BLaER1 (cell line): ENCODE data around the gene TRIM46.
"Not testable (repeated sequence)": the region's sequence is repeated elsewhere in the genome, so short reads cannot be mapped to it uniquely, and the experiment has no call there.

Experiments
- H3K27ac ChIP-seq: shearing (Covaris generic); formaldehyde crosslinking; 2 replicates; pipeline ENCODE4 v1.8.1; 2022
- H3K27me3 ChIP-seq: shearing (Covaris generic); formaldehyde crosslinking; 2 replicates; pipeline ENCODE4 v1.8.1; 2022
- H3K36me3 ChIP-seq: shearing (Covaris generic); formaldehyde crosslinking; 2 replicates; pipeline ENCODE4 v1.8.1; 2022
- H3K4me1 ChIP-seq: shearing (Covaris generic); formaldehyde crosslinking; 2 replicates; pipeline ENCODE4 v1.8.1; 2022
- H3K4me2 ChIP-seq: shearing (Covaris generic); formaldehyde crosslinking; 2 replicates; pipeline ENCODE4 v1.8.1; 2022
- H3K4me3 ChIP-seq: shearing (Covaris generic); formaldehyde crosslinking; 2 replicates; pipeline ENCODE4 v1.8.1; 2022
- H3K9ac ChIP-seq: shearing (Covaris generic); formaldehyde crosslinking; 2 replicates; pipeline ENCODE4 v1.8.1; 2022
- H3K9me3 ChIP-seq: shearing (Covaris generic); formaldehyde crosslinking; 2 replicates; pipeline ENCODE4 v1.8.1; 2022
- H4K20me1 ChIP-seq: shearing (Covaris generic); formaldehyde crosslinking; 2 replicates; pipeline ENCODE4 v1.8.1; 2022
- Cebpa-rat ChIP-seq: shearing (Covaris generic); IDR thresholded peaks from 2 replicates; pipeline ENCODE4 v1.8.1; 2022

Gene TRIM46

GRCh38 chr1:155202731-155203515 lies 29.3 kb downstream of the TRIM46 start:
- no peak for TF ChIP-seq Cebpa-rat
- H3K9ac ChIP-seq, result no peak overlapping the region
- H3K4me3 ChIP-seq, result no peak overlapping the region
- peaks cover 22% of the 10 kb centered on the region for H3K4me1 ChIP-seq
- H3K4me2 ChIP-seq, result no peak overlapping the region
- no peaks in the 10 kb centered on the region for H4K20me1 ChIP-seq
- no peak overlapping the region for H3K27ac ChIP-seq
- peaks cover 51% of the 10 kb centered on the region for H3K36me3 ChIP-seq
- H3K9me3 ChIP-seq, result no peaks in the 10 kb centered on the region
- H3K27me3 ChIP-seq, result no peaks in the 10 kb centered on the region

GRCh38 chr1:155205035-155205434 lies 31.4 kb downstream of the TRIM46 start:
- H3K4me2 ChIP-seq, result no peak overlapping the region
- H3K9me3 ChIP-seq, result no peaks in the 10 kb centered on the region
- peaks cover 35% of the 10 kb centered on the region for H3K4me1 ChIP-seq
- H3K9ac ChIP-seq, result no peak overlapping the region
- no peak overlapping the region for H3K4me3 ChIP-seq
- H3K27me3 ChIP-seq, result no peaks in the 10 kb centered on the region
- H3K27ac ChIP-seq, result no peak overlapping the region
- no peaks in the 10 kb centered on the region for H4K20me1 ChIP-seq
- peaks cover 32% of the 10 kb centered on the region; the same call in 1 of the 2 replicates for H3K36me3 ChIP-seq
- TF ChIP-seq Cebpa-rat, result no peak

- no peaks in the 10 kb centered on the region for H3K27me3 ChIP-seq
- H3K9me3 ChIP-seq, result no peaks in the 10 kb centered on the region
- H3K4me3 ChIP-seq, result no peak overlapping the region
- H4K20me1 ChIP-seq, result no peaks in the 10 kb centered on the region
- H3K36me3 ChIP-seq, result peaks cover 33% of the 10 kb centered on the region; the same call in 1 of the 2 replicates
- peaks cover 42% of the 10 kb centered on the region for H3K4me1 ChIP-seq
- peak overlapping the region; percentile 95; the same call in 1 of the 2 replicates for H3K27ac ChIP-seq
- no peak for TF ChIP-seq Cebpa-rat
- H3K9ac ChIP-seq, result no peak overlapping the region
- peak overlapping the region; percentile 99 for H3K4me2 ChIP-seq
These were observed 32.4 kb downstream of the TRIM46 start for GRCh38 chr1:155205969-155206593.

- H3K4me3 ChIP-seq, result peak overlapping the region; percentile 94
- peaks cover 33% of the 10 kb centered on the region for H3K36me3 ChIP-seq
- peak overlapping the region; percentile 95 for H3K27ac ChIP-seq
- no peaks in the 10 kb centered on the region for H3K9me3 ChIP-seq
- peak overlapping the region; percentile 99 for H3K4me2 ChIP-seq
- TF ChIP-seq Cebpa-rat, result no peak
- H3K9ac ChIP-seq, result peak overlapping the region; percentile 86
- no peaks in the 10 kb centered on the region for H3K27me3 ChIP-seq
- H3K4me1 ChIP-seq, result peaks cover 42% of the 10 kb centered on the region
- H4K20me1 ChIP-seq, result no peaks in the 10 kb centered on the region
These were observed 33.5 kb downstream of the TRIM46 start for GRCh38 chr1:155206891-155207805.

GRCh38 chr1:155207806-155208540 lies 34.3 kb downstream of the TRIM46 start, which contains the start of gene THBS3:
THBS3 (minus strand) TSS chr1:155207897; CDS start chr1:155207876, 21 bp downstream.
- peak within 1 kb of the TSS; percentile 95 for H3K27ac ChIP-seq
- H3K36me3 ChIP-seq, result peaks cover 27% of the 10 kb centered on the region
- no peaks in the 10 kb centered on the region for H3K9me3 ChIP-seq
- H4K20me1 ChIP-seq, result no peaks in the 10 kb centered on the region
- peak within 1 kb of the TSS; percentile 94 for H3K4me3 ChIP-seq
- peak within 1 kb of the TSS; percentile 86 for H3K9ac ChIP-seq
- peaks cover 42% of the 10 kb centered on the region for H3K4me1 ChIP-seq
- no peaks in the 10 kb centered on the region for H3K27me3 ChIP-seq
- peak within 1 kb of the TSS; percentile 99 for H3K4me2 ChIP-seq
- TF ChIP-seq Cebpa-rat, result no peak

DNA sequence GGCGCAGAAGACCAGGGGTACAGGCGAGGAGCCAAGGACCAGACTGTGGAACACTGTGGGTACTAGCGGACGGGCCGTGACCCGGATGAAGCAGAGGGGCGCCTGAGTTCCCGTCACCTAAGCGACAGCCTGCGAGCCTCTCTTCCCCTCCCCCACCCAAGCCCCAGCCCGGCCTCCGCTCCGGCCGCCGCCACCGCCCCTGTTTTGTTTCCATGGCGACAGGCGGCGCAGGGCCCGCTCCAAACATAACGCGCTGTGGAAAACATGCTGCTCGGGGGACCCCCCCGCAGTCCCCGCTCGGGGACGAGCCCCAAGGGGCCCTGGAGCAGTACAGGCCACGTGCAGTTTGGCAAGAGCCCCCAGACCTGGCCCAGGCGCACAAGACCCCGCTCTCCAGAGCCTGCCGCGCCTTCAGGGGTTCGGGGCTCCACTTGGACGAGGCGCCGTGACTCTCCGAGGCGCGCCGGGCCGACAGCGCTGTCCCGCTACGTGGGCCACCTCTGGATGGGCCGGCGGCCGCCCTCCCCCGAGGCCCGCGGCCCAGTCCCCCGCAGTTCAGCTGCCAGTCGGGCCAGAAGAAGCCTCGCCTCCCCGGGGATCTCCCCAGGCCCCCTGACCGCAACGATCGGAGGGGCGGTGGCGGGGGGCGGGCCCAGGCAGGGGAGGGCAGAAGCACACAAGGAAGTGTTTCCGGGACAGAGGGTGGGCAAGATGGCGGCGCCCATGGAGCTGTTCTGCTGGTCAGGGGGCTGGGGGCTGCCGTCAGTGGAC lies 35.1 kb downstream of the TRIM46 start, which contains the start of gene MTX1:
MTX1 (plus strand) TSS at position 155 of the 771 bp plus-strand sequence; CDS start at position 265, 110 bp downstream.
- H3K4me2 ChIP-seq, result peak within 1 kb of the TSS; percentile 99
- peaks cover 23% of the 10 kb centered on the region for H3K36me3 ChIP-seq
- H3K27ac ChIP-seq, result peak within 1 kb of the TSS; percentile 95
- H3K4me1 ChIP-seq, result peaks cover 42% of the 10 kb centered on the region
- no peaks in the 10 kb centered on the region for H3K9me3 ChIP-seq
- no peaks in the 10 kb centered on the region for H4K20me1 ChIP-seq
- peak within 1 kb of the TSS; percentile 86 for H3K9ac ChIP-seq
- peak within 1 kb of the TSS; percentile 94 for H3K4me3 ChIP-seq
- TF ChIP-seq Cebpa-rat, result no peak
- H3K27me3 ChIP-seq, result no peaks in the 10 kb centered on the region

DNA sequence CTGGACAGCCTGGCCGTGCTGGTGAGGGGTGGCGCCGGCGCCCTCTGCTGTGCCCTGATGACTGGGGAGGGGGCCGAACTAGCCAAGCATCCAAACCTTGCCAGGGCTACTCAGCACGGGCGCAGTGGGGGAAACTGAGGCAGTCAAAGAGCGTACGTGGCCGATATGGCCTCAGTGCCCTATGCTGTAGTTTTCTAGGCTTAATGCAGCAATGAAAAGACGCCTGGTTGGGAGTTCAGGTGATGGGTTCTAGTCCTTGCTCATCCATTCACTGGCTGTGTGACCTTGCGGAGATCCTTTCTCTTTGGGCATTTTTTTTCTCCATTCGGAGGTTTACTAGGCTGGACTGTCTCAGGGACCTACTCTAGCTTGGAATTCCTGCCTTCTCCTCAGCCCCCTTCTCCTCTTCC lies 35.7 kb downstream of the TRIM46 start:
- Histone ChIP-seq H3K4me2 (peak overlapping the region; percentile 99), H3K4me3 (peak overlapping the region; percentile 94), H3K9me3 (no peaks in the 10 kb centered on the region), H4K20me1 (no peaks in the 10 kb centered on the region), H3K36me3 (peaks cover 23% of the 10 kb centered on the region), H3K27ac (peak overlapping the region; percentile 95), H3K27me3 (no peaks in the 10 kb centered on the region), H3K4me1 (peaks cover 42% of the 10 kb centered on the region), H3K9ac (peak overlapping the region; percentile 86)
- TF ChIP-seq Cebpa-rat, result no peak

DNA sequence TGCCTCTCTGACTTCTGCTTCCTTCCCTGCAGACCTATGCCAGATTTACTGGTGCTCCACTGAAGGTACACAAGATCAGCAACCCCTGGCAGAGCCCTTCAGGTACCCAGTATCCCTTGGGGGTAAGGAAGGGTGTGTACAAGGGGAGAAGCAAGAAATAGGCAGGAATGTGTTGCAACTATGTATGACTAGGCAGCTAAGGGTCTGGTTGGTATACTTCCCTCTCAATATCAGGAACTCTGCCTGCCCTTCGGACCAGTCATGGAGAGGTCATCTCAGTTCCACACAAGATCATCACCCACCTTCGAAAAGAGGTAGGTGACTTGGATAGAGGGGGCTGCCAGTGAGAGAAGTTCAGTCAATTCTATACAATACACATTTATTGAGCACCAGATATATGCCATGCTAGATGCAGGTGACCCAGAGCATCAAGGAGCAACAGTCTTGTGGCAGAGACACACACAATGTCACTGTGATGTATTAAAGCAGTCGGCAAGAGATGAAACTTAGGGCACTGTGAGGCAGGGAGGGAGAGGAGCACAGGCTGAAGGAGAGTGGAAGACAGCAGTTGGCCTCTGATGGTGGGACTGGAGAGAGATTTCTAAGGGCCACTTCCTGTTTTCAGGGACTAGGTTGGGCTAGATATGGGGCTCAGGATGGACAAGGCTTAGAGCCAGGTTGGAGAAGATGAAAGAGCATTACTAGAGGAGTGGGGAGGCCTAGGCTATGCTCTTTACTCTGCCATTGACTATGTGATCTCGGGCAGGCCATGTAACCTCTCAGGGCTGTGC lies 36.9 kb downstream of the TRIM46 start:
- no peaks in the 10 kb centered on the region for H3K9me3 ChIP-seq
- H3K27ac ChIP-seq, result no peak overlapping the region
- peak overlapping the region; percentile 99 for H3K4me2 ChIP-seq
- no peak for TF ChIP-seq Cebpa-rat
- H3K36me3 ChIP-seq, result peaks cover 32% of the 10 kb centered on the region
- no peaks in the 10 kb centered on the region for H3K27me3 ChIP-seq
- no peak overlapping the region for H3K9ac ChIP-seq
- no peaks in the 10 kb centered on the region for H4K20me1 ChIP-seq
- H3K4me3 ChIP-seq, result no peak overlapping the region
- H3K4me1 ChIP-seq, result peaks cover 42% of the 10 kb centered on the region

GRCh38 chr1:155211381-155212050 lies 37.9 kb downstream of the TRIM46 start:
- H3K27ac ChIP-seq, result not testable (repeated sequence)

DNA sequence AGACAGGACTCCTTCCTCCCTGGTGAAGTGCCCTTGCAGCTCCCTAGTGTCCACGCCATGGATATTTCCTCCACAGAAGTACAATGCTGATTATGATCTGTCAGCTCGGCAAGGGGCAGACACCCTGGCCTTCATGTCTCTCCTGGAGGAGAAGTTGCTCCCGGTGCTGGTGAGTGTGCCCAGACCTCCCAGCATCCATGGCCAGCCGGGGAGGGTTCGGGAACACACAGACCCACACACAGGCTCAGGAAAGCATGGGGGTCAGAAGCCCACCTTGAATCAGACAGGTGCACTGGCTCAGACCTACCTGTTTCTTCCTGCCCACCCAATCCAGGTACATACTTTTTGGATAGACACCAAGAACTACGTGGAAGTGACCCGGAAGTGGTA lies 38.4 kb downstream of the TRIM46 start:
- H3K9me3 ChIP-seq, H3K27me3 ChIP-seq, H4K20me1 ChIP-seq, H3K4me3 ChIP-seq, H3K4me2 ChIP-seq, H3K9ac ChIP-seq, H3K27ac ChIP-seq: not testable (repeated sequence)
- Histone ChIP-seq H3K36me3 (peaks cover 45% of the 10 kb centered on the region), H3K4me1 (peaks cover 28% of the 10 kb centered on the region)

More at GRCh38 chr1:155211381-155212050, 37.9 kb downstream of the TRIM46 start:
- H3K4me2 ChIP-seq, H3K9ac ChIP-seq, H4K20me1 ChIP-seq, H3K9me3 ChIP-seq, H3K4me3 ChIP-seq, H3K27me3 ChIP-seq: not testable (repeated sequence)
- Histone ChIP-seq H3K4me1 (peaks cover 34% of the 10 kb centered on the region), H3K36me3 (peaks cover 42% of the 10 kb centered on the region)

DNA sequence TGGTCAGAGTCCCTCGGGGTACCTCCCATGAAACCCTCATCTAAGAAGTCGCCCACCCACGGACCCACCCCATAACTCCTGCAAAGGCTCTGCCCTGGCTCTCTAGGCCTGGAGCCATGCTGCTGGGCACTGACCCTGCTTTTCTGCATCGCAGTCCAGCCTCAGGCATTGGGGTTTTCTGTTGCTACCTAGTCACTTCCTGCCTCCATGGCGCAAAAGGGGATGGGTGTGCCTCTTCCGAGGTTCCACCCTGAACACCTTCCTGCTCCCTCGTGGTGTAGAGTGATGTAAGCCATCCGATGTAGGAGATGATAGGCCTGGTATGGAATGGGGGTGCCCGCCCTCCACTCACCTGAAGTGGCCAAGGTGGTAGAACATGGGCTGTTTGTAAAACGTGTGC lies 41.1 kb downstream of the TRIM46 start:
- Histone ChIP-seq H3K4me1 (peaks cover 17% of the 10 kb centered on the region), H3K36me3 (peaks cover 51% of the 10 kb centered on the region)
- H4K20me1 ChIP-seq, H3K9ac ChIP-seq, H3K27me3 ChIP-seq, H3K4me2 ChIP-seq, H3K4me3 ChIP-seq, H3K9me3 ChIP-seq, H3K27ac ChIP-seq: not testable (repeated sequence)
